Subcutaneous adipose tissue (tissue), 4 donors: ENCODE measurements around the gene EXT2. TPM values are rescaled to one million over a fixed set of nuclear protein-coding genes. Genes with fewer than 3 reads are reported as not detected.

Experiments
- total RNA-seq, 4 donors: library from RNA; depleted of rRNA; stranded (reverse); fragments of >200 nt; gene quantifications; one replicate each; pipeline ENCODE4 v1.1.0, GENCODE V29; 2016
- TF ChIP-seq, protein P1 (sequence below): fragments of 450-650 bp; IDR thresholded peaks from one replicate; pipeline ENCODE4 v1.5.1; 2016; ENCODE audit warnings: low read depth, mild to moderate bottlenecking, control low read depth, antibody characterized with exemption, moderate library complexity

EXT2 gene
- total RNA-seq, 4 donors from 2014 or later = 48.6 to 63.9 (median 54.8) TPM

- TF ChIP-seq, protein P1, sequence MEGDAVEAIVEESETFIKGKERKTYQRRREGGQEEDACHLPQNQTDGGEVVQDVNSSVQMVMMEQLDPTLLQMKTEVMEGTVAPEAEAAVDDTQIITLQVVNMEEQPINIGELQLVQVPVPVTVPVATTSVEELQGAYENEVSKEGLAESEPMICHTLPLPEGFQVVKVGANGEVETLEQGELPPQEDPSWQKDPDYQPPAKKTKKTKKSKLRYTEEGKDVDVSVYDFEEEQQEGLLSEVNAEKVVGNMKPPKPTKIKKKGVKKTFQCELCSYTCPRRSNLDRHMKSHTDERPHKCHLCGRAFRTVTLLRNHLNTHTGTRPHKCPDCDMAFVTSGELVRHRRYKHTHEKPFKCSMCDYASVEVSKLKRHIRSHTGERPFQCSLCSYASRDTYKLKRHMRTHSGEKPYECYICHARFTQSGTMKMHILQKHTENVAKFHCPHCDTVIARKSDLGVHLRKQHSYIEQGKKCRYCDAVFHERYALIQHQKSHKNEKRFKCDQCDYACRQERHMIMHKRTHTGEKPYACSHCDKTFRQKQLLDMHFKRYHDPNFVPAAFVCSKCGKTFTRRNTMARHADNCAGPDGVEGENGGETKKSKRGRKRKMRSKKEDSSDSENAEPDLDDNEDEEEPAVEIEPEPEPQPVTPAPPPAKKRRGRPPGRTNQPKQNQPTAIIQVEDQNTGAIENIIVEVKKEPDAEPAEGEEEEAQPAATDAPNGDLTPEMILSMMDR = no peak
These were observed 108.0 kb downstream of the EXT2 start for GRCh38 chr11:44203270-44204043.

DNA sequence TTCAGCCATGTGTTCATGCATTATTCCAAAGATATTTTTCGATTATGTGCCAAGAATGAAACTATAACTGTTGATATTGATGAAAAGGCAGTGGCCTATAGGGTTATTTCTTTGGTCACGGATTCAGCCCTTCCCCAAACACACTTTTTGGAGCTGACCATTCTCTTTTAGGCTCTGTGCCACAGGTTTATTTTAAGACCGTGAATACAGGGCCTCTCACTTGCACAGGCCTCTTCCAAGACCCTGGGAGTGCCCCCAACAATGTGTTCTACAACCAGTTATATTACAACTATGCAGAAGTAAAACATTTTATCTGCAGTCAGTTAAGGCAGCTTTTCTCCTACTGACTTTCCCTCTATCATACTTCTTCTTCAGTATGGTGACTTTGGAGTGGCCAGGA lies 109.9 kb downstream of the EXT2 start:
- TF ChIP-seq, protein P1 = no peak

DNA sequence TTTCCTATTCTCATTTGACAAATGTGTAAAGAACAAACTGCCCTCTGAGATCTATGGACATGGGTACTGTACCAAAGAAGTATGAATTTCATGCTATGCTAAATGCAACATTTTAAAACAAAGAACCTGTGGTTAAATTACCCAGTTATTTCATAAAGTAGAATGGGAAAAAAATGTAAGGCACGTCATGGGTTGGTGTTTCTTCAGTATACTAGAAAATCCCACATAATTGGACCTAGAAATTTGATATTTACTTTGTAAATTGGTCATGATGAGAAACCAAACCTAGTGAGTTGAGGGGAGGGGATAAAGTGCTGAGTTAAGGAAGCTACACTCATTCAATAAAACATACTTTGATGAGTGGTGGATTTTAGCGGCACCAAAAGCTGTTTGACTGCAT lies 110.4 kb downstream of the EXT2 start:
- TF ChIP-seq, protein P1 = no peak

DNA sequence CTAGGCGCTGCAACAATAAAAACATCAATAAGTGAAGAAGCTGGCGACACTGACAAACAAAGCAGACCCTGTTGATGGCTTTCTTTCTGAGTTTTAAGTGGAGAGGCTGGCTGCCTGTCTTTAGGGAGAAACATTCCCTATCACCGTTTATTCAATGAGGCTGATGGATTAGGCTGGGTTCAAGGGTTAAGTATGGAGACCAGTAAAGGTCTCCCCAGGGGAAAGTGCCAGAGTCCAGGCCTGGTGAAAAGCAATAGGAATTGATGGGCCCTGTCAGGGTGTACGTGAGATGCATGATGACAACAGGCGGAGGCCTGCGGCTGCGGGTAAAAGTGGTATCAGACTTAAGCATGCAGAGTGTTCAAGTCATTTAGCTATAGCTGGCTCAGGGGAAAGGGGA lies 111.8 kb downstream of the EXT2 start:
- TF ChIP-seq, protein P1 = no peak

DNA sequence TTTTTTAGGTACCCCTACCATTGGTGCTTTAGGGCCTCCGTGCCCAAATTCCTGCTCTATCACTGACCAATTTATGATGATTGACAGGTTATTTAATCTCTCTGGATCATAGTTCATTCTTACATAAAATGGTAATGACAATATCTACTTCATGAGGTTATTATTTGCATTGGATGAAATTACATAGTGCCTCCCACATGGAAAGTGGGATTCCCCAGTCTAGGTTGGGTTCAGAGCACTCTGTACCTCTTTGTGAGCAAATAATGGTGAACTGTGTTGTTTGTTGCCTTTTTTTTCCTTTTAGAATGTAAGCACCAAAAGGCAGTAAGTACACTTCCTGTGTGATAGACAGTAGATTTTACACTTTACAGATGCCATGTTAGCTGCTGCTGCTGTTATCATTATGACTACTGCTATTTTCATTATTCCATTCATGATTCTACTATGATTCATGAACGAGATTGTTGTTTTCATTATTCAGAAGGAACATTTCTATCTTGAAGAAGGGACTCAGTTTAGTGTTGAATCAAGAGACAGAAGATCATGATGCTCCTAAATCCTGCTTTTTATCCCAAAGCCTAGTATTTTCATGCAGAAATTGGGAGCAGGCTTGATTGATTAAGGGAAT lies 113.6 kb downstream of the EXT2 start:
- TF ChIP-seq, protein P1 = no peak

GRCh38 chr11:44212128-44212527 lies 116.7 kb downstream of the EXT2 start:
- TF ChIP-seq, protein P1 = no peak

- TF ChIP-seq, protein P1 = no peak
These were observed 117.7 kb downstream of the EXT2 start for GRCh38 chr11:44213148-44213547.
